HG02763 (cell line): ENCODE measurements around the gene CDC14B.
"Not testable (repeated sequence)": the region's sequence is repeated elsewhere in the genome, so short reads cannot be mapped to it uniquely, and the experiment has no call there.

Experiments
- ATAC-seq: cut with Tn5 transposase; IDR thresholded peaks from one replicate; pipeline ENCODE4 v1.9.1; 2021; ENCODE audit warnings: mild to moderate bottlenecking, moderate library complexity; ENCODE audit not compliant: unreplicated experiment

The CDC14B gene

DNA sequence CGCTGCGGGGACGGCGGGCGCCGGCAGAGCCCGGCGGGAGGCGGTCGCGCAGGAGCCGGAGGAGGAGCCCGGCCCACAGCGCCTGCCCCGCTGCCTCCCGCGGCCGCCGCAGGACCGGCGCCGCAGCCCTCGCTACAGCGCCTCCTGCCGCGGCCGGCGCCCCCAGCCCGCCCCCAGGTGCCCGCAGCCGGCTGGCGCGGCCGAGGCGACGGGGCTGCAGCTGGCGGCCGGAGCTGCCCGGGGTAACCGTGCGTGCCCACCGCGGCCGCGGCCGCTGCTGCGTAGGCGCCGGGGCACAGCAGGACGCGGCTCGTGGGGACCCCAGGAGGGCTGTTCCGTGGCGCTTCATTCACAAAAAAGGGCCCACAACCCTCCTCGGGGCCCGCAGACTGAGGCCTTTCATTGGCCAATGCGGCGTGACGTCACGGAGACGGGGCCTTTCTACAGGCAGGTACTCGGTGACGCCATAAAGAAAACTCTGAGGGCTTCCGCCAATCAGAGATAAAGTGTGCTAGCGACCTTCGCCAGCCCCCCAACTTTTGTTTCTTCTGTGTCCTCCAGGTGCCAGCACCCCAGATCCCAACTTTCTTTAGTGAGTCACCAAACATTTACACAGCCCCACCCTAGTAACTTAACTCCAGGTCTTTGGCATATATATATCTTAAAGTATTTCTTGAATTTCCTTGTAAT, at the start of gene CDC14B:
Gene CDC14B, minus strand, starts transcription at position 353 of the 690 bp plus-strand sequence. CDS start 465 bp downstream, outside the sequence.
- no peak for ATAC-seq

DNA sequence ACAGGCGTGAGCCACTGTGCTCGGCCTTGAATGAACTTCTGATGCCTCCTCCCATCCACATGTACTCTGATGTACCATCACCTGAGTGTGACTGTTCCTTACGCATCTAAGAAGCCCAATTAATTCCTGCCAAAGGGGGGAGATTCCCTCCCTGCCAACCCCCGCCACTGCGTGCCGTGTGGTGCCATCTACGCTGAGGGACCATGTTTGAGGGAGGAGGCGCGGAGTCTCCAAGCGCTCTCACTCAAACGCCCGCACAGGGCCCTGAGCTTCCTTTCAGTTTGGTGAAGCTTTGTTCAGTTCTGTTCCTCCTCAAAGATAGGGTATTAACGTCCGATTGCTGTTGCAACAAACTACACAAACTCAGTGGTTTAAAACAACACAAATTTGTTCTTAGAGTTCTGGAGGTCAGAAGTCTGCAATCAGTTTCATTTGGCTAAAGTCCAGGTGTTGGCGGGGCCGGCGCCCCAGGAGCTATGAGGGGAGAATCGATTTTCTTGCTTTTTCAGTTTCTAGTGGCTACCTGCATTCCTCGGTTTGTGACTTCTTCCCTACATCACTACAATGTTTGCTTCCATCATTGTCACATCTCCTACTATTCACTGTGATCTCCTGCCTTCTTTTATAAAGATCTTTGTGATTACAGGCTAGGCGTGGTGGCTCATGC, 49.4 kb upstream of the CDC14B start:
- no peak for ATAC-seq

GRCh38 chr9:96667363-96667728, 47.7 kb upstream of the CDC14B start:
- no peak for ATAC-seq

DNA sequence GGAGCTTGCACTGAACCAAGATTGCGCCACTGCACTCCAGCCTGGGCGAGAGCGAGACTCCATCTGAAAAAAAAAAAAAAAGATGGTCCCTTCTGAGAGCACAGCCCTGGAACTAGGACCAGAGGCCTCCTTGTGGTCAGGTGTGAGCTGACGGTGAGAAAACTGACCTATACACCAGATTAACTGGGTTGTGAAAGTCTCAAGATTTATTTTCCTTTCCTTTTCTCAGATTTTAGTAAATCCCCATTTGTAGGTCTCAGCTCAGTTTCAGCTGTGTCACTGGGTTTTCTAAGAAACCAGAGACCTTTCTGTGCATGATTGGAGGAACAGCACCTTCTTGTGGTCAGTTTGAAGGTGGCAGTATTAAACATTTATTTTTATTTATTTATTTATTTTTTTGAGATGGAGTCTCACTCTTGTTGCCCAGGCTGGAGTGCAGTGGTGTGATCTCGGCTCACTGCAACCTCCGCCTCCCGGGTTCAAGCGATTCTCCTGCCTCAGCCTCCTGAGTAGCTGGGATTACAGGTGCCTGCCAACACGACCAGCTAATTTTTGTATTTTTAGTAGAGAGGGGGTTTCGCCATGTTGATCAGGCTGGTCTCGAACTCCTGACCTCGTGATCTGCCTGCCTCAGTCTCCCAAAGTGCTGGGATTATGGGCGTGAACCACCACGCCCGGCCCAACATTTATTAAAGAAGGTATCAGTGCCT, 47.2 kb upstream of the CDC14B start:
- ATAC-seq: not testable (repeated sequence)

- ATAC-seq: no peak
These were observed 46.1 kb upstream of the CDC14B start for GRCh38 chr9:96665789-96666188.

DNA sequence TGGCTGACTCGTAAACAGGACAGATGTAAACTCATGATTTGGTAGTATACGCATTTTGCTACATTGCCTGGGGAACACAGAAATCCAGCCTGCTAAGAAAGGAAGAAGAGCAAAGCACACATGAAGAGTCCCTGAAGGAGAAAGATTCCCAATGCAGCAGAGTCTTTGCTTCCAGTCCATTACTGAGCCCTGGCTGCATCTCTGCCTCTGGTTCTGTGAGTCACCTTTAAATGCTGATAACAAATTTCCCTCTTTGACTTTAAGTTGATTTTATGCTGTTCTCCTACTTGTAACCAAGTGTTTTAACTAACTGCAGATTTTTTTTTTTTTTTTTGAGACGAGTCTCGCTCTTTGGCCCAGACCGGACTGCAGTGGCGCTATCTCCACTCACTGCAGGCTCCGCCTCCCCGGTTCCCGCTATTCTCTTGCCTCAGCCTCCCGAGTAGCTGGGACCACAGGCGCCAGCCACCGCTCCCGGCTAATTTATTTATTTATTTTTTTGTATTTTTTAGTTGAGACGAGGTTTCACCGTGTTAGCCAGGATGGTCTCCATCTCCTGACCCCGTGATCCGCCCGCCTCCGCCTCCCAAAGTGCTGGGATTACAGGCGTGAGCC, 44.0 kb upstream of the CDC14B start:
- no peak for ATAC-seq

DNA sequence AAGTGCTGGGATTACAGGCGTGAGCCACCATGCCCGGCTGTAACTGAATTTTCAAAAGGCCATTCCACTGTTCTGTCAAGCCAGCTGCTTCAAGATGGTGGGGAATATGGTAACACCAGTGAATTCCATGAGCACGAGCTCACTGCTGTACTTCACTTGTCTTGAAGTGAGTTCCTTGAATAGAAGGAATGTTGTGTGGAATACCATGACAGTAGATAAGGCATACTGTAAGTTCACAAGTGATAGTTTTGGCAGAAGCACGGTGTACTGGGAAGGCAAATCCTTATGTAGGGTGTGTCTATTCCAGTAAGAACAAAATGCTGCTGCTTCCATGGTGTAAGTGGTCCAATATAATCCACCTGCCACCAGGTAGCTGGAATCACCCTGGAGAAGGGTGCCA, 42.1 kb upstream of the CDC14B start:
- no peak for ATAC-seq

DNA sequence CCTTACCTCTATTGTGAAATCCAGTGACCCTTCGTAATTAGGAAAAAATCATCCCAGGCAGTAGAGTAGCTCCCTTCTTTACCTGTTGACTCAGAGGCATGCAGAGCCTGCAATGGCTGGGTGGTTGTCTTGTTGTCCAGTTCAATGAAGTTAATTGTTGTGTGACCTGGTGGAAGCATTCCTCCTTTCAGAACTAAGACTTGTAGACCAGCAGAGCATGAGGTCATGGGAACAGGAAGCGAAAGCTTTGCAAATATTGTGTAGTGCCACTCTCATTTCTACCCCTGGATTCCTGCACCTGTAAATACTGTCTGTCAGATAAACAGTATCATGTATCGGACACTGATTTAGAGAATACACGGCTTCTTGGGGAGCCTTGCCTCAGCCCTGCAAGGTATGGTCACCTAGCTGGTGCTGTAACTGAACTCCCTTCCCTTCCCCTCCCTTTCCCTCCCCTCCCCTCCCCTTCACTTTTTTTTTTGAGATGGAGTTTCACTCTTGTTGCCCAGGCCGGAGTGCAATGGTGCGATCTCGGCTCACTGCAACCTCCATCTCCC, 41.1 kb upstream of the CDC14B start:
- peak; percentile 51 for ATAC-seq

- peak; percentile 68 for ATAC-seq
These were observed 35.7 kb upstream of the CDC14B start, which contains the start of gene PRXL2C for GRCh38 chr9:96655198-96655851. TSS of gene PRXL2C (minus strand) at chr9:96655317. CDS start at chr9:96655281, 36 bp downstream.

- peak; percentile 42 for ATAC-seq
These were observed 35.0 kb upstream of the CDC14B start for GRCh38 chr9:96654450-96655197.

DNA sequence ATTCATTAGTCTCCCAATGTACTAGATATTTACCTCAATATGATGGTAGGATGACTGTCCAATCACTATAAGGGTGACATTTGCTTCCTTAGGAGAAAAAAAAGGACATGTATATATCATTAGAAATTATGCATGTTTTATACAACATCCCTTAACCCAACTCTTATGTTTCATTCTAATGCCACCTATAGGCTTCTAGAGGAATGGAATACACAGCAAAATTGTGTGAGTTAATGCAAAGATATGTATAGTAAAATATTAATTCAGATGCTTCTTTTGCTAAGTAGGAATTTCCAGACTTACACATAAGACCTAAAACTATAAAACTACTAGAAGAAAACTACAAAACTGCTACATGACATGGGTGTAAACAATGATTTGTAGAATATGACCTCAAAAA, 32.0 kb upstream of the CDC14B start:
- ATAC-seq: no peak

- no peak for ATAC-seq
These were observed 30.1 kb upstream of the CDC14B start for GRCh38 chr9:96649620-96650324.

GRCh38 chr9:96646081-96646991, 26.7 kb upstream of the CDC14B start:
- no peak for ATAC-seq

GRCh38 chr9:96644137-96644536, 24.5 kb upstream of the CDC14B start:
- no peak for ATAC-seq

- ATAC-seq: no peak
These were observed 21.9 kb upstream of the CDC14B start for GRCh38 chr9:96641514-96641913.

DNA sequence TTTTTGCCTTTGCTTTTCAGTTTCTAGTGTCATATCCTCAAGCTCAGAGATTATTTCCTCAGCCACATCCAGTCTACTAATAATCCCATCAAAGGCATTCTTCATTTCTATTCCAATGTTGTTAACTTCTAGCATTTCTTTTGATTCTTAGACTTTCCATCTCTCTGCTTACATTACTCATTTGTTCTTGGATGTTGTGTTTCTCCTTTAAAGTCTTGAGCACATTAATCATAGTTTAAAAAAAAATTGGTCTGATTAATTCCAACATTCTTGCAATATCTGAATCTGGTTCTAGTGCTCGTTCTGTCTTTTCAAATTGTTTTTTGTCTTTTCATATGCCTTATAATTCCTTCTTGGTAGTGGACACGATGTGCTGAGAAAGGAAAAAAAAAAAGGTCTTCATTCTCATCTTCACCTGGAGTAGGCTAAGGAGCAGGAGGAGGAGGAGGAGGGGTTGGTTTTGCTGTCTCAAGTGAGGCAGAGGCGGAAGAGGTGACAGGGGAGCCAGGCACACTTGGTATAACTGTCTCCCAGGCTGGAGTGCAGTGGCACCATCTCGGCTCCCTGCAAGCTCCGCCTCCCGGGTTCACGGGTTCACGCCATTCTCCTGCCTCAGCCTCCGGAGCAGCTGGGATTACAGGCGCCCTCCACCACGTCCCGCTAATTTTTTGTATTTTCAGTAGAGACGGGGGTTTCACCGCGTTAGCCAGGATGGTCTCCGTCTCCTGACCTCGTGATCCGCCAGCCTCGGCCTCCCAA, 19.1 kb upstream of the CDC14B start:
- no peak for ATAC-seq

- ATAC-seq: no peak
These were observed 16.7 kb upstream of the CDC14B start for GRCh38 chr9:96636368-96636767.

DNA sequence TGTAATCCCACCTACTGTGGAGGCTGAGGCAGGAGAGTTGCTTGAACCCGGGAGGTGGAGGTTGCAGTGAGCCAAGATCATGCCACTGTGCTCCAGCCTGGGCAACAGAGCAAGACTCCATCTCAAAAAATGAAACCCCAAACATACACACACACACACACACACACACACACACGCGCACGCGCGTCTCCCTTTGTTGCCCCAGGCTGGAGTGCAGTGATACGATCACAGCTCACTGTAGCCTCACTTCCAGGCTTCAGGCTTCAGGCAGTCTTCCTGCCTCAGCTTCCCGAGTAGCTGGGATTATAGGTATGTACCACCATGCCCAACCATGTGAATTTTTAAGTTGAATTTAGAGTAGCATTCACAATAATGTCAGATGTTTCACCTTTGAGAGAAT, 13.9 kb upstream of the CDC14B start:
- ATAC-seq: not testable (repeated sequence)
